ENCODE measurements around the gene ZNRF2. TPM values are rescaled to one million over a fixed set of nuclear protein-coding genes. Genes with fewer than 3 reads are reported as not detected.

ZNRF2 gene
- total and polyA plus RNA-seq, 2 donors from 2014 or later, result 16.2 to 32.2 TPM

DNA sequence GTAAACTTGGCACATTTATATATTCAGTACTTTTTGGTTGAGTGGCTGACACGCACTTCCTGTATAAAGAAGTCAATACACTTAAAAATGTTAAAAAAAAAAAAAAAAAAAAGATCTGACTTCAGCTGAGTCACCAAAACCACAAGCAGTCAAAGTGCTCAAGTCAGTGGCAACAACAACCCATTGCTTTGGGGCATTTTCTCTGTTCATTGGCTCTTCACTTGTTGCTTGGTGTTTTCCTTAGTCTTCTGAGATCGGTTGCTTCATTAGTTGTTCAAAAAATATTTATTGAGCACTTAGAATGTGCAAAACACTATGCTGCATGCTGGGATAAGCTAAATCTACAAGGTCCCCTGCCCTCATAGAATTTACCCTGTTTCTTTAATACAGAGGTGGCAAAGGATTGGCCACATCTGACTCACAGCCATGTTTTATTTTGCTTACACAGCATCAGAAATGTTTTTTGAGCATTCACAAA, 63.7 kb downstream of the ZNRF2 start:
- TF ChIP-seq, protein P1, sequence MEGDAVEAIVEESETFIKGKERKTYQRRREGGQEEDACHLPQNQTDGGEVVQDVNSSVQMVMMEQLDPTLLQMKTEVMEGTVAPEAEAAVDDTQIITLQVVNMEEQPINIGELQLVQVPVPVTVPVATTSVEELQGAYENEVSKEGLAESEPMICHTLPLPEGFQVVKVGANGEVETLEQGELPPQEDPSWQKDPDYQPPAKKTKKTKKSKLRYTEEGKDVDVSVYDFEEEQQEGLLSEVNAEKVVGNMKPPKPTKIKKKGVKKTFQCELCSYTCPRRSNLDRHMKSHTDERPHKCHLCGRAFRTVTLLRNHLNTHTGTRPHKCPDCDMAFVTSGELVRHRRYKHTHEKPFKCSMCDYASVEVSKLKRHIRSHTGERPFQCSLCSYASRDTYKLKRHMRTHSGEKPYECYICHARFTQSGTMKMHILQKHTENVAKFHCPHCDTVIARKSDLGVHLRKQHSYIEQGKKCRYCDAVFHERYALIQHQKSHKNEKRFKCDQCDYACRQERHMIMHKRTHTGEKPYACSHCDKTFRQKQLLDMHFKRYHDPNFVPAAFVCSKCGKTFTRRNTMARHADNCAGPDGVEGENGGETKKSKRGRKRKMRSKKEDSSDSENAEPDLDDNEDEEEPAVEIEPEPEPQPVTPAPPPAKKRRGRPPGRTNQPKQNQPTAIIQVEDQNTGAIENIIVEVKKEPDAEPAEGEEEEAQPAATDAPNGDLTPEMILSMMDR (IDR thresholded peaks at IDR 0.05; ENCODE audit: borderline replicate concordance, extremely low read depth, insufficient read depth), result no peak
- Histone ChIP-seq H3K4me3 (ENCODE audit: low read length in 3 of 3) (no peak overlapping the region), H3K27me3 (ENCODE audit: control insufficient read depth, insufficient read depth, low read length) (no peaks in the 10 kb centered on the region), H3K9me3 (ENCODE audit: control insufficient read depth in 2 of 3, insufficient read depth in 1 of 3, low read length in 3 of 3) (no peaks in the 10 kb centered on the region), H3K27ac (ENCODE audit: low read depth in 2 of 2, low read length in 2 of 2) (no peak overlapping the region), H3K36me3 (ENCODE audit: control insufficient read depth in 2 of 3, insufficient read depth in 3 of 3, low read length in 3 of 3) (no peaks in the 10 kb centered on the region), H3K4me1 (ENCODE audit: control insufficient read depth in 2 of 3, insufficient read depth in 2 of 3, low read depth in 1 of 3, low read length in 3 of 3) (peaks cover 0 to 5% (median 3%) of the 10 kb centered on the region in 3 donors), H3K9ac (ENCODE audit: low read length in 3 of 3) (no peak overlapping the region)
- intact Hi-C loops (cut with DNase I), result no loop called here
- DNase-seq (no peak), FAIRE-seq (peak; percentile 41)

DNA sequence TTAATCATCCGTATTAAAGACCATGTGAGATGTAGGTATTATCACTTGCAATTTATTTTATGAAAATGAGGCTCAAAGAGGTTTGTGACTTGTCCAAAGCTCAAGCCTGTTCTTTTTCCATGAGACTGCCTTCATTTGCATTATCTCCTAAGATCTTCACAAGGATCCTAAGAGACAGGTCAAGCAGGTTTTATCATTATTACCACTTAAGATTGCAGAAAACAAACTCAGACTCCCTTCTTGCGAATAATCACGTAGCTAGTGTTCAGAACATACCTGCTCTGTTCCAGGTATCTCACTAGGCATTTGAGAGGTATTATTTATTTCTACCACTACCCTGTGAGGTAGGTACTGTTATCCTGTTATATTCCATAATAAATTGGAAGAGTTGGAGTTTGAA, 64.8 kb downstream of the ZNRF2 start:
- FAIRE-seq, result no peak
- no peaks in the 10 kb centered on the region for H3K36me3 ChIP-seq (ENCODE audit: control insufficient read depth in 2 of 3, insufficient read depth in 3 of 3, low read length in 3 of 3)
- H3K9me3 ChIP-seq (ENCODE audit: control insufficient read depth in 2 of 3, insufficient read depth in 1 of 3, low read length in 3 of 3), result no peaks in the 10 kb centered on the region
- intact Hi-C loops (cut with DNase I), result no loop called here
- no peak for DNase-seq
- H3K9ac ChIP-seq (ENCODE audit: low read length in 3 of 3), result no peak overlapping the region
- H3K27ac ChIP-seq (ENCODE audit: low read depth in 2 of 2, low read length in 2 of 2), result no peak overlapping the region
- H3K4me3 ChIP-seq (ENCODE audit: low read length in 3 of 3), result no peak overlapping the region
- H3K27me3 ChIP-seq (ENCODE audit: control insufficient read depth, insufficient read depth, low read length), result no peaks in the 10 kb centered on the region
- H3K4me1 ChIP-seq (ENCODE audit: control insufficient read depth in 2 of 3, insufficient read depth in 2 of 3, low read depth in 1 of 3, low read length in 3 of 3), result peaks cover 0 to 5% (median 3%) of the 10 kb centered on the region in 3 donors
- TF ChIP-seq, protein P1 (IDR thresholded peaks at IDR 0.05; ENCODE audit: borderline replicate concordance, extremely low read depth, insufficient read depth), result no peak

DNA sequence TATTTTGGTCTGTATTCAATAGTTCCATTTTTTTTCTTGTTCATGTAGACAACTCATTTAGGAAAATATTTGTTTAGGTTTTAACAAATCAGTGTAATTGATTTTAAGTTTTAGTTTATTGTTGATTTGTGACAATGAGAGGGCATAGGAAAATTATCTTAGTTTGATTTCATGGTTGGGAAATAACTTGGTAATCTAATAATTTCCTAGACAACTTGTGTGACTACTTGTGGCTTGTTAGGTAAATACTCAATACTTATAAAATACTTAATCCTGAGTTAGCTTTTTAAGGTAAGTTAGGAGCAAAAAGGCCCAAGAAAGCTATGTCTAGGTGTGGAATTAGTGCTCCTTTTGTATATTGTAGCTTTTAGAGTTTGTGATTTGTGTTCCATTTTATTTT, 65.4 kb downstream of the ZNRF2 start:
- intact Hi-C loops (cut with DNase I), result no loop called here
- H3K4me1 ChIP-seq (ENCODE audit: control insufficient read depth in 2 of 3, insufficient read depth in 2 of 3, low read depth in 1 of 3, low read length in 3 of 3), result peaks cover 0 to 5% (median 3%) of the 10 kb centered on the region in 3 donors
- H3K9me3 ChIP-seq (ENCODE audit: control insufficient read depth in 2 of 3, insufficient read depth in 1 of 3, low read length in 3 of 3), result no peaks in the 10 kb centered on the region
- H3K36me3 ChIP-seq (ENCODE audit: control insufficient read depth in 2 of 3, insufficient read depth in 3 of 3, low read length in 3 of 3), result no peaks in the 10 kb centered on the region
- FAIRE-seq (no peak), DNase-seq (no peak)
- H3K4me3 ChIP-seq (ENCODE audit: low read length in 3 of 3), result no peak overlapping the region
- TF ChIP-seq, protein P1 (IDR thresholded peaks at IDR 0.05; ENCODE audit: borderline replicate concordance, extremely low read depth, insufficient read depth), result no peak
- no peaks in the 10 kb centered on the region for H3K27me3 ChIP-seq (ENCODE audit: control insufficient read depth, insufficient read depth, low read length)
- H3K27ac ChIP-seq (ENCODE audit: low read depth in 2 of 2, low read length in 2 of 2), result no peak overlapping the region
- no peak overlapping the region for H3K9ac ChIP-seq (ENCODE audit: low read length in 3 of 3)

DNA sequence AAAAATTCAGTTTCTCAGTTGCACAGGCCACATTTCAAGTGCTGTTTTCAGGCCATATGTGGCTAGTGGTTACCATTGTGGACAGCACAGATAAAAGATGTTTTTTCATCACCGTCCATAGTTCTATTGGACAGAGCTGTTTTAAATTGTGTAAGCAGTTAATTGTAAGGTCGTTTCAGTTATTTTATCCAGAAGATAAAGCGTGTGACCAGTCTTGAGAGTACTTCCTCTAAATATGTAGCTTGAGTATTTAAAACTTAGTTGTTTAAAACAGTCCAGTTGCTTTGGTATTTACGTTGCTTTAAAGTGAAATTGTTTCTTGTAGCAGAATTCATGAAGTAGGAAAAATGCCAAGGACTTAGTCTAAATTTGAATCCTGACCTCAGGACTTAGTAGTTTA, 66.9 kb downstream of the ZNRF2 start:
- TF ChIP-seq, protein P1 (IDR thresholded peaks at IDR 0.05; ENCODE audit: borderline replicate concordance, extremely low read depth, insufficient read depth), result no peak
- no peak overlapping the region for H3K9ac ChIP-seq (ENCODE audit: low read length in 3 of 3)
- FAIRE-seq, result no peak
- intact Hi-C loops (cut with DNase I), result no loop called here
- no peaks in the 10 kb centered on the region for H3K9me3 ChIP-seq (ENCODE audit: control insufficient read depth in 2 of 3, insufficient read depth in 1 of 3, low read length in 3 of 3)
- H3K4me3 ChIP-seq (ENCODE audit: low read length in 3 of 3), result no peak overlapping the region
- H3K36me3 ChIP-seq (ENCODE audit: control insufficient read depth in 2 of 3, insufficient read depth in 3 of 3, low read length in 3 of 3), result no peaks in the 10 kb centered on the region
- no peak for DNase-seq
- H3K27me3 ChIP-seq (ENCODE audit: control insufficient read depth, insufficient read depth, low read length), result no peaks in the 10 kb centered on the region
- peaks cover 0 to 5% (median 3%) of the 10 kb centered on the region in 3 donors for H3K4me1 ChIP-seq (ENCODE audit: control insufficient read depth in 2 of 3, insufficient read depth in 2 of 3, low read depth in 1 of 3, low read length in 3 of 3)
- H3K27ac ChIP-seq (ENCODE audit: low read depth in 2 of 2, low read length in 2 of 2), result no peak overlapping the region

All from kidney (tissue), 14 donors.